NCI-H2029 treated with DMSO at 0.1 percent for 48 hours (cell line): ENCODE results near the gene CD274.
"Not testable (repeated sequence)": the region's sequence is repeated elsewhere in the genome, so short reads cannot be mapped to it uniquely, and the experiment has no call there.

Experiments used
- DNase-seq: peaks from one replicate; lab custom pipeline; 2025; lab: John Stamatoyannopoulos, UW

CD274 gene

DNA sequence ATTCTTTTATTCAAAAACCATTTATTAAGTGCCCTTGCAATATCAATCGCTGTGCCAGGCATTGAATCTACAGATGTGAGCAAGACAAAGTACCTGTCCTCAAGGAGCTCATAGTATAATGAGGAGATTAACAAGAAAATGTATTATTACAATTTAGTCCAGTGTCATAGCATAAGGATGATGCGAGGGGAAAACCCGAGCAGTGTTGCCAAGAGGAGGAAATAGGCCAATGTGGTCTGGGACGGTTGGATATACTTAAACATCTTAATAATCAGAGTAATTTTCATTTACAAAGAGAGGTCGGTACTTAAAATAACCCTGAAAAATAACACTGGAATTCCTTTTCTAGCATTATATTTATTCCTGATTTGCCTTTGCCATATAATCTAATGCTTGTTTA is 18.5 kb downstream of the CD274 start:
- DNase-seq, result no peak

DNA sequence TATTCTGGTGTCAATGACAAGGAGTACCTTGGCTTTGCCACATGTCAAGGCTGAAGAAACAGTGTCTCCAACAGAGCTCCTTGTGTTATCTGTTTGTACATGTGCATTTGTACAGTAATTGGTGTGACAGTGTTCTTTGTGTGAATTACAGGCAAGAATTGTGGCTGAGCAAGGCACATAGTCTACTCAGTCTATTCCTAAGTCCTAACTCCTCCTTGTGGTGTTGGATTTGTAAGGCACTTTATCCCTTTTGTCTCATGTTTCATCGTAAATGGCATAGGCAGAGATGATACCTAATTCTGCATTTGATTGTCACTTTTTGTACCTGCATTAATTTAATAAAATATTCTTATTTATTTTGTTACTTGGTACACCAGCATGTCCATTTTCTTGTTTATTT is 19.8 kb downstream of the CD274 start:
- no peak for DNase-seq

DNA sequence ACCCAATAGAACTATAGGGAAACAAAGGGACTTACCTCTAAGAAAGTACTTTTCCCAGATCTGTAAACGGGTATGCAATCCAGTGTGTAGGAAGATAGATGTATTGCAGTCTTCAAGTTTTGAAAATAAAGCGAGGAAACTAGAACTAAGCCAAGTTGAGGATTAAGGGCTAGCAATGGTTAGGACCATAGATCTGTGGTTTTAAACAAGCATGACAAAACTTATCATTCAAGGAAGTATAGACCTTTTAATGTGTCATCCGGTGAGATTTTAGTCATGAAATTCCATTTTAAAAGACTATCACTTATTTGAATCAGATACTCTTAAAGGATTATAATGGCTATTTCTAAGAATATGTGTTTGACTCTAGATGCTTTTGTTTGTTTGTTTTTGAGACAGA is 20.5 kb downstream of the CD274 start:
- DNase-seq, result no peak

DNA sequence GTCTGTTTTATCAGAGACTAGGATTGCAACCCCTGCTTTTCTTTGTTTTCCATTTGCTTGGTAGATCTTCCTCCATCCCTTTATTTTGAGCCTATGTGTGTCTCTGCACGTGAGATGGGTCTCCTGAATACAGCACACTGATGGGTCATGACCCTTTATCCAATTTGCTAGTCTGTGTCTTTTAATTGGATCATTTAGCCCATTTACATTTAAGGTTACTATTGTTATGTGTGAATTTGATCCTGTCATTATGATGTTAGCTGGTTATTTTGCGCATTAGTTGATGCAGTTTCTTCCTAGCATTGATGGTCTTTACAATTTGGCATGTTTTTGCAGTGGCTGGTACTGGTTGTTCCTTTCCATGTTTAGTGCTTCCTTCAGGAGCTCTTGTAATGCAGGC is 25.3 kb downstream of the CD274 start:
- DNase-seq, result not testable (repeated sequence)

DNA sequence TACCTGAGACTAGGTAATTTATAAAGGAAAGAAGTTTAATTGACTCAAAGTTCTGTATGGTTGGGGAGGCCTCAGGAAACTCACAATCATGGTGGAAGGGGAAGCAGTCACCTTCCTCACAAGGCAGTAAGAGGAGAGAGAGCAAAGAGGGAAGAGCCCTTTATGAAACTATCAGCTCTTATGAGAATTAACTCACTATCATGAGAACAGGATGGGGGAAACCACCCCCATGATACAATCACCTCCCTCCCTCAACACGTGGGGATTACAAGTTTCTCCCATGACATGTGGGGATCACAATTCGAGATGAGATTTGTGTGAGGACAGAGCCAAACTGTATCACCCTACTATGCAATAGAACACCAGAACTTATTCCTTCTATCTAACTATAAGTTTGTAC is 27.9 kb downstream of the CD274 start:
- no peak for DNase-seq

DNA sequence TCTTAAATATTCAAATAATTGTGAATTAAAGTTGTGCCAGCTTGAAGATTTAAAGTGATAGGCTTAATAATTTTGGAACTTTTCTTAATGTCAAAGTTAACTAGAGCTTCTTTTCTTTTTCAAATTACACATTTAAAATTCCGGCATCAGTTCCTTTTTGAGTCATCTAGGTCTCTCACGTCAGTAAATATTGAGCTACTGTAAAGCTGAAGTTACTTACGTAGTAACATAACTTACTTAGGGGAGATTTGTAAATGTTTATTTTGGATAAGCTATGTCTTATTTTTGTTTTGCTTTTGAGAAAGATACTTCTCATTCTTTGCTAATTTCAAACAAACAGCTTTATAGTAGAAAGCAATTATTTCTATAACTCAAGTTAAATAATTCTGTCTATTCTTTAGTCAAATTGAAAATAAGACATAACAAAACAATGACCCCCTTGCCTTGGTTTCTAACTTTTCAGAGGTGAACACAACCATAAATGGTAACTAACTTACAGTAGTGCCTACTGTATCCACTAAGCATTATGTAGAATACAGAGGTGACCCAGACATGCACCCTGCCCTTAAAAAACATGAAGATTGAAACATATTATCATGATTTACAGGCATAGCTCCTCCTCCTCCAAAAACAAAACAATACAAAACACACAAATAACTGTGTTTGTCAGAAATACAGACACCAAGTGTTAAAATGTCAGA is 29.8 kb downstream of the CD274 start:
- DNase-seq, result no peak

DNA sequence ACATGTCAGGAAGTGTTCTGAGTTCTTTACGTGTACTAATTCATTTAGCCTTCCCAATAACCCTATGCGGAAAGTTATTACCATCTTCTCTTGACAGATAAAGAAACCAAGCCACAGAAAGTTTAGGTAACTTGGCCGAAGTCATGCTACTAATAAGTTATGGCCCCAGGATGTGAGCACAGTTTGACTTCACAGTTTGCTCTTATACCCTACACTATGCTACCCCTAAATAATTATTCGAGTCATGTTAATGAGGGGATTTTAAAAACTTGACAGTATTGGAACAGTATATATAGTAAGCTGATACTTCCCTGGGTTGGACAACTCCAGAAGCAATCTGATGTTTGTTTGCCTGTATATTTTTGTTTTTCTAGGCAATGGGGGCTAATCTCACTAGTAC is 30.6 kb downstream of the CD274 start:
- DNase-seq, result no peak

DNA sequence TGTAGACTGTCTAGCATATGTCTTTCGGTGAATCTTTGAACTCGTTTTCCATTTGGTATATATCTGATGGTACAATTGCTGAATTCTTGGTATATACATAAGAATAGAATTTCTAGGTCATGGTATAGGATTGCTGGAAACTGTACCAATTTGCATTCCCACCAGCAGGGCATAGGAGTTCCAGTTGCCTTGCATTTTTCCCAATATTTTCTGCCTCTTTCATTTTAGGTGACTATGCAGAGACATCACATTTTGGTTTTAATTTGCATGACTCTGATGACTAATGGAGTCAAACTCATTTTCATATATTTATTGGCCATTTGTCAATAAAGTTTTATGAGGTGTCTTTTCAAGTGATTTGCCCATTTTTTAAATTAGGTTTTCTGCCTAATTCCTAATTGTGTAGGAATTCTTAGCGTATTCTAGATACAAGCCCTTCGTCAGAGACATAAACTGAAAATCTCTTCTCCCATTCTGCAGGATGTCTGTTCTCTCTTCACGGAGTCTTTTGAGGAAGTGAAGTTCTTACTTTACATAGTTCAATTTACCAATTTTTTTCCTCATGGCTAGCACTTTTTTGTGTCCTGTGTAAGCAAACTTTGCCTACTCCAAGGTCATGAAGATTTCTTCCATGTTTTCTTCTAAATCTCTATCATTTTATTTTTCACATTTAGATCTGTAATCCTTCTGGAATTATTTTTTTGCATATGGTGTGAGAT is 31.1 kb downstream of the CD274 start:
- DNase-seq, result no peak

DNA sequence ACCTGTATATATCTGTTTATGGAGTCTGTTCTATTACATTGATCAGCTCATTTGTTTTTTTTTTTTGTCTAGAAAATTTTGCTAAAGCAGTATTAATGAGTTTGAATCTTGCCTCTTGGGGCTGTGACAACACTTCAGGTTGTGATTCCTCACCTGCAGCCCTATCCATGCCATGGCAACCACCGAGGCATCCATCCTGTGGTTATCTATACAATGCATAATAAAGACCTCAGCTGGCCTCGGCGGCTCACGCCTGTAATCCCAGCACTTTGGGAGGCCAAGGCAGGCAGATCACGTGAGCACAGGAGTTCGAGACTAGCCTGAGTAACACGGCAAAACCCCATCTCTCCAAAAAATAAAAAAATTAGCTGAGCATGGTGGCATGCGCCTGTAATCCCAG is 31.9 kb downstream of the CD274 start:
- DNase-seq, result no peak

DNA sequence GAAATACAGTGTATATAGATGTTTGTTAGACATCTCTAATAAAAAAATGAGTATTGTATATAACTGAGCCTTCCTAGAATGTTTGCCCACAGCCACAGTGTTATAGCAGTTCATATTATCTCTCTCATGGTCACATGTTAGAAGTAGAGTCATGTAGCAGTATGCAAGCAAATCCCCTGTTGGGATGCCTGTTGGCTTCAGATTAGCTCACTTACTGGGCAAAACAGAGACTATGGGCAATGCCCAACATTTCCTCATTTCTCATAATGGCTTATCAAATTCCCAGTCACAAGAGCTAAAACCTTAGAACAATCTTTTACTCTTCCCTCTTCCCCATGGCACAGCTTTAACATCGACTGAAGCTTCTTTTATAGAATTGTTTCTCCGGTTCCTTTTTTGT is 33.0 kb downstream of the CD274 start:
- no peak for DNase-seq

DNA sequence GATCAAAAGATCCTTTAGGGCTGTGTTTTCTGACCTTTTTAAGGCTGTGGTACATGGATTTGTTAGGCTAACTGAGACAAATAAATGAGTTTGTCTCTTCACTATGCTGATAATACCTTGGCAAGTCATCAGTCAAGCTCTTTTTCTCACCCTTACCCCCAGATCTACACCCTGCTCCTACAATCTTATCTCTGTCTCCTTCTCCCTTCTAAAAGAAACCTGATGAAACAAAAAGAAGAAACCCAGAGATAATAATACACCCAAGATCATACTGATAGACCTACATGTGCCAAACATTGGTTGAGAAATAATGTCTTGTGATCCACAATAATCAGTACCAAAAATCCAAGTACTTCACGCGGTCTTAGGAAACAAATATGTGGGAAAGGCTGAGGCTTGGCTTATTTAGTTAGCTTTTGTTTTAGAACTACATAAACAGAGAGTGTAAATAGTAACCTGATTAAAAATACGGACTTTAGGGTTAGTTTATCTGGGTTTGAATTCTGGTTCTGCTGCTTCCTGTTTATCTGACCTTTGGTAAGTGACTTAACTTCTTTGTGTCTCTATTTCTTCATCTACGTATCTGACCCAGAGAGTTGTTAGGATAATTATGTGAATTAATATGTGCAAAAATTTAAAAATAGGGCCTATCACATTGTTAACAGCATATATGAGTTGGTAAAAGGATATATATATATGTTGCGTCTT is 35.2 kb downstream of the CD274 start:
- DNase-seq, result no peak

DNA sequence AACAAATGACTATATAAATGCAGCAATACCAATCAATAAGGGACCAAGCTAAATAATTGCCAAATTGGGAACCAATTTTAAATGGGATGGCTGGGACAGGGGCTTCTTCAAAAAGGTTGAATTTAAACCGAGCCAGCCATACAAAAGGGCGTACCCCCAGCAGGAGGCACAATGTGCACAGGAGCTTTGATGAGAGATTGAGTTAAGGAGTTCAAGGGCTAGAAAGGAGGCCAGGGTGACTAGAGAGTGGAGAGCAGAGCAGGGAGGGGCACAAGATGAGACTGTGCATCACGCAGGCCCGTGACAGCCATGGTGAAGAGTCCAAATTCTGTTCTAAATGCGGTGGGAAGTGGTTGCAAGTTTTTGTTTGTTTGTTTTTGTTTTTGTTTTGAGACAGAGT is 36.6 kb downstream of the CD274 start:
- DNase-seq, result no peak

DNA sequence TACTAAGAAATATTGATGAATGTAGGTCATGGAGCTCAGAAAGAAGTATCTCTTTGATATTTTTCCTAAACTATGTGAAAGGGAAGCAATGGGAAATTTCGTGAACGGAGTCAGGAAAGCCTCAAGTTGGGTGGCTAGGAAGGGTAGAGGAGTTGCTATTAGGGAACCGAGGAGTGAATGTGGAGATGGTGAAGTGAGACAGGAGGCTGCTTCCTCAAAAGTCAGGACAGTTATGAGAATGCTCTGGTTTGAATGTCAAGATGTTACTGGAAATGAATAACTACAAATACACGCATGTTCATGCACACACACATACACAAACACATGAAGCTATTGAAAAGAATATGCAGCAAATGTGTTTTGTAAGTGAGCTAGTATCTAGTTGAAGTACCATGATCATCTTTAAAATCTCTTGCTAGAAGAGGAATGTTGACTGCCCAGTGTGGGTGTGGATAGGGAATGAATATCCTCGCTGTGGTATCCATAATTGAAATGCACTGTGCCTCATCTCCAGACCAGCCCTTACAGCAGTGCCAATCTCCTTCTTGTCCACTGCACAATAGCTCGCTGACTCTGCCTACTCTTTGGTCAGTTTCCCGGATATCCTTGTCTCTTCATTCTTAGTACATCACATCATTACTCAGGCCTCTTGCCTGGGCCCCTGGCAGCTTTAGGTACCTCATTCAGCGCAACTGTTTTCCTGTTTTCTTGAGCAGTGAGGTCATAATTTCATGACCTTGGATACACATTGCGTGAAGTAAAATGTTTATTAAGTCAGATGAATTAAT is 38.1 kb downstream of the CD274 start:
- DNase-seq, result no peak

DNA sequence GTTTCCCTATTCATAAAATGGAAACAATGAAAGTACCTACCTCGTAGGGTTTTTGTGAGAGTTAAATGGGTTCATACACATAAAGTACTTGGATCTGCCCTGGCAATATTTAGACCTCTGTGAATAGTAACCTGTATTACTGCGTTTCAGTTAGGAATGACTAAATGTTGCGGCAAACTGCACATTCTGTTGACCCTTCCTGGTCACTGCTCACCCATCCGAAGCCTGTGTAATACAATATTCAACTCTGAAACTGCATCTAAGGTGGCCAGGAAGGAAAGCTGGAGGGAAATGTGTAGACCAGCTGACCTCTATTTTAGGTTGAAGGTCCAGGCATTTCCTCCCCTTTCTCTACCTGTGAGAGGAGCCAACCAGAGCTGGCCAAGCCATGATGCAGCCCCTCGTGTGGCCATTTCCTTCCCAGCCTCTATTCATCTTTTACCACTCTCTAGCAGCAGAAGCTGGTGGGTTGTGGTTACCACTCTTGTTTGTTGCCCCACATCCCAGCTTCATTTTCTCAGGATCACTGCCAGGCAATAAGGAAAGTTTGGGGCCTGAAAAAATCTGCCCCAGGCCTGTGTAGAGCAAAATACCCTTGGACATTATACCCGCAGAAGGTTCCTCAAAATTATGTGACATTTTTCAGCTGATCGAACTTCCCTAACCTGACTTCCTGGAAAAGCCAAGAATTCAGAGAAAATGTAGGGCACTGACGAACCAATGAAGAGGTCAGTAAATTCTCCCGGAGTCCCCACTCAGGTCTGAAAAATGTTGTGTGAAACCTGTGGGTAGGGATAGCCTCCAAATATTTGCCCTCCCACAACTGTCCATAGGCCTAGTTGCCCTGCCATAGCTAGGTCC is 39.5 kb downstream of the CD274 start:
- DNase-seq, result no peak

DNA sequence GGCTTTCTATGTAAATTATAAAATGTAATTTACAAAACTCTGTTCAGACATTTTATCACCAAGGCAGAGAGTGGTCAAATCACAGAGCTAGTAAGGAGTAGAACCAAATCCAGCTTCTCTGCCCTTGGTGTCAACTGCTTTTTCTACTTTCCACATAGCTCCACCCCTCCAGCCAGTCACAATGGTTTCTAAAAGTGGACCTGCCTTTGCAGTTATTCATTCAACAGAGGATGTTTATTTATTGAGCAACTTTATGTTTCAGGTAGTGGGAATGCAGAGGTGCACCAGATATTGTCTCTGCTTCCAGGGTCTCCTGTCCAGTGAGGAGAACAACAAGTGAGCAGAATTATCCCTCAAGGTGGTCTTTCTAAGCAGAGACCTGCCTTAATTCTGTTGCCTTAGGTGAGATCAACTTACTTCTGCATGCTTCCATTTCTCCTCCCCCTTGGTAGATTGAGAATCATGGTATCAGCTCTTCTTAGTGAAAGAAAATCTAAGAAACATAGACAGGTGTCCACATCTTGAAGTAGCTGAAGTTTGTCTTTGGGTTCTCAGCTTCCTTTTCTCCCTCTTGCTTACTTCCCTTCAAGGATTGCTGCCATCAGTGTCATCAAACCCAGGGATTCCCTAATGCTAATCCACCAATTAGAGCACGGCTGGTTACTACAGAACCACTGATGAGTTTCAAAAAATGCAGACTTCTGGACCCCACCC is 42.8 kb downstream of the CD274 start:
- no peak for DNase-seq

DNA sequence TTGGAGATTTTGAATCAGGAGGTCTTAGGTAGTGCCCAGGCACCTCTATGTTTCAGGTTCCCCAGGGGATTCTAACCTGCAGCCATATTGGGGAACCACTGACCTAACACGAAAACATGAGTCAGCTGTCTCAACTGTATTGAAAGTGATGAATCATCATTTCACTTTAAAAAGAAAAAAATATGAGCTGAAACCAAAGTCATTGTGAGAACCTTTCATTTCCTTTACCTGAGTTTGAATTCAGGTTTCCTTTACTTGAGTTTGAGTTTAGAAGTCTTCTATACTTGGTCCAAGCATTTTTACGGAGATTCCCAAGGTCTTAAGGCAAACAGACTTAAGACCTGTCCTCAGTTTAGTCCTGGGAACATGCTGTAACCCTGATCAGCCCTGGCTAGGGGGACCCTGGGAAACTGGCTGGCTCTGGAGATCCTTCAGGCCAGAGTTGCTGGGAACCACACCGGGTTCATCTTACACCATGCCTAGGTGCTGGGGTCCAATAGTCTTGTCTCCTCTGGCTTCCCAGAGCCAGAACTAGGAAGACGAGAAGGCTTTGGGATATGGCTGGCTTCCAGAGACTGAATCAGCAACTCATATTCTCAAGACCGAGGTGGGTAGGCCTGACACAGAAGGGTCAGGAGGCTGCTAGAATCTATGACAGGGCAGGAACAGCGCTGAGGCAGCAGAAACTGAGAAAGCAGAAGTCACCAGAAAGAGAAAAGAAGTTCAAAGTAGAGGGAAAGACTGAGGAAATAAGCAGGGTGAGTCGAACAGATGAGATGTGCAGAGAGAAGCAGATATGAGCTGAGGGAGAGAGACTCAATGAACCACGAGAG is 43.6 kb downstream of the CD274 start:
- no peak for DNase-seq

DNA sequence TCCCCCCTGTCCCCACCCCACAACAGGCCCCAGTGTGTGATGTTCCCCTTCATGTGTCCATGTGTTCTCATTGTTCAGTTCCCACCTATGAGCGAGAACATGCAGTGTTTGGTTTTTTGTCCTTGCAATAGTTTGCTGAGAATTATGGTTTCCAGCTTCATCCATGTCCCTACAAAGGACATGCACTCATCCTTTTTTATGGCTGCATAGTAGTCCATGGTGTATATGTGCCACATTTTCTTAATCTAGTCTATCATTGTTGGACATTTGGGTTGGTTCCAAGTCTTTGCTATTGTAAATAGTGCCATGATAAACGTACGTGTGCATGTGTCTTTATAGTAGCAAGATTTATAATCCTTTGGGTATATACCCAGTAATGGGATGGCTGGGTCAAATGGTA is 44.4 kb downstream of the CD274 start:
- not testable (repeated sequence) for DNase-seq

DNA sequence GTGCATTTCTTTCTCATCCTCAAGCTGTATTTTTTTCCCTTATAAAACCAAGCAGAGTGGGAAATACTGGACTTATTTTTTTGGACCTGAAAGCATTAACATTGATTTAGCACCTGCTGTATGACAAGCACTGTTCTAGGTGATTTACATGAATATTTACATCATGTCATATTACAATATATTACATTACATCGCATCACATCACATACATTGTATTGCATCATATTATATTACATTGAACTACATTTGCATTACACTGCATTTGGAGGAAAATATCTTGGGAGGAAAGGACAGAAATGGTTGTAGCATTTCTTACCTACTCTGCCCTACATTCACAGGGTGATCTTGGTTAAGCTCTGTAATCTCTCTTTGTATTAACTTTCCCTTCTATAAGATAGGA is 48.8 kb downstream of the CD274 start:
- no peak for DNase-seq

DNA sequence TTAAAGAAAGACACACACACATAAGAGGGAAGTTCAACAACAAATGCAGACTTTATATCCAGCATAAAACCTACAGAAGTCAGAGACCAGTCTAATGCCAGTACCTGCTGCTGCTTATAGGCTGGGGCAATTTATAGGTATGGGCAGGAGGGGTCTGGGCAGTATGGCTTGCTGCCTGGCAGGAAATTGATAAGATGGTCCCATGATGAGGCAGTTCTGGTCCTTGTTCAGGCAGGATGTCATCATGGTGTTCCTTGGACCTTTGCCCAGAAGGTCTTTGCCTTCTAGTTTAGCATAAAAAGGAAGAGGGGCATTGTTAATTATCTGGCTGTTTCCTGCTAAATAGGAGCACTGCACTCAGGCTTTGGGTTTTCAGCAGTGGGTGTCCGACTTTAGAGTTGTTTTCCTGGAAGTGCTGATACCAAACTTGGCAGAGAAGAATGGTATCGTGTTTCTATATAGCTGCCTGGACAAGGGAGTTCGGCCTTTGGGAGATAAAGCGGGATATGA is 49.6 kb downstream of the CD274 start:
- peak; percentile 13 for DNase-seq
